GM19463 (cell line): ENCODE data around the gene AUTS2.

Source experiments
- ATAC-seq: cut with Tn5 transposase; IDR thresholded peaks from one replicate; pipeline ENCODE4 v1.9.1; 2021; ENCODE audit warnings: mild to moderate bottlenecking, moderate library complexity; ENCODE audit not compliant: unreplicated experiment

AUTS2 gene

GRCh38 chr7:69811476-69812308, 213.4 kb downstream of the AUTS2 start:
- no peak for ATAC-seq

GRCh38 chr7:69812756-69813155, 214.5 kb downstream of the AUTS2 start:
- ATAC-seq: no peak

- ATAC-seq: no peak
Observed at GRCh38 chr7:69813637-69814240, 215.5 kb downstream of the AUTS2 start.

- no peak for ATAC-seq
Observed at GRCh38 chr7:69814421-69814962, 216.2 kb downstream of the AUTS2 start.

DNA sequence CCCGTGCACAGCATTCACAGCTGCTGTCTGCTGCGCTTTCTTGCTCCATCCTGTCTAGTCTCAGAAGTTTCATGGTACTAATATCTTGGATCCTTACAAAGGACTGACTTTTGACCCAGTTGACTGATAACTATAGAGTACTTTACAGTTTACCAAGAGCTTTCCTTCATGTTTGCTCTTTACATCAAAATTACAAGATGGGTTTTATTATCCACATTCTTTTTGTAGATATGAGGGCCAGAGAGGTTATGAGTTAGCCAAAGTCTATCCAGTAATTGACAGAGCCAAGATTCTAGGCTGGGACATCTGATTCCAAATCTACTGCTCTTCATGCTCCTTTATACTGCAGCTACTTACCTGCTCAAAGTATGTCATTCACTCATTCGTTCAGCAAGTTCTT, 218.2 kb downstream of the AUTS2 start:
- ATAC-seq: no peak

DNA sequence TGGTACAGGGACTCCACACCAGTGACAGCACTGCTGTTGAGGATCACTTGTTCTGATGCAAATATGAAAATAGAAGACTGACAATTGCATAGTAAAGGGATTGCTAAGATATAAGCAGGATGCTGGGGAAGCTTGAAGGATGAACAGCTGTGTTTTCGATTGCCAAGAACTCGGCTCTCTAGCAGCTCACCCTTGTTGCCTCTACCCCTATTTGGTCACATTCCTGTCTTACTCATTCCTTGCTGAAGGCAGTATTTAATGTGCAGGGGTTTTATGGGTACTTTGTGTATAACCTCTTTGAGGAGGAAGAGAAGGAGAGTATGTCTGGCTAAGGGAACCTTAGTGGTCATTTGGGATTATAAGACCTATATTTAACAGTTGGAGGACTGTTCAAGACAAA, 218.8 kb downstream of the AUTS2 start:
- no peak for ATAC-seq

DNA sequence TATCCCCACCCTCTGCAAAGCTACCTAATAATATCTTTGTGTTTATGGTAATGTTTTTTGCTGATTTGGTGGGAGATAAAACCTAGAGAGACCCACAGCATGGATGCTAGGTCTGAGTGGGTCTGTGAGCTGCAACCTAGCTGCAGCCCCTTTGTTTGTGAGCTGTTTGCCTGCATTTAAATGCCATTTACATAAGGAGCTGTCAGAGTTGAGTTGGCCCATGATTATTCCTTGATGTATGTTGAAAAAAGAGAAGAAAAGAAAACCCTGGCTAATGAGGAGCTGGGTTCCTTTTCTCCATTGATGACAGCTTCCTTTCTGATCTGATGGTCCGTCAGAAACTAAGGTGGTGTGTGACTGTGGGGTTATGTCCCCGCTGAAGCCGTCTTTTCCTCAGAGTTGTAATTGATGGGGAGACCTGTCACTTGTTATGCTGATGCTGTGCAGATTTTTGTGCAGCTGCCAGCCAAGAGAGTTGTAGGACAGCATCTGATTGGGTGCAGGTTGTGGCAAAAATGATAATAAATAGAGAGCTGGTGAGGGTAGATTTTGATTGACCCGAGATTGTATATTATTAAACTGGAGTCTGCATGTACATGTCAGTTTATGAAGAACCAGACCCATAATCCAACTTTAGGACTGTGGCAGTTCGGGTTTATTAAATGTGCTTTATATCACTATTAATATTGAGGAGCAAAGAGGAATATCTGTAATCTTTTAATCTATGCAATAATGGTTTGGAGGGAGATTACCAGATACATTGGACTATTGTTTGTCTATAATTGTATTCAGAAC, 219.8 kb downstream of the AUTS2 start:
- ATAC-seq: no peak

- ATAC-seq: no peak
Observed at GRCh38 chr7:69818636-69819332, 220.5 kb downstream of the AUTS2 start.

DNA sequence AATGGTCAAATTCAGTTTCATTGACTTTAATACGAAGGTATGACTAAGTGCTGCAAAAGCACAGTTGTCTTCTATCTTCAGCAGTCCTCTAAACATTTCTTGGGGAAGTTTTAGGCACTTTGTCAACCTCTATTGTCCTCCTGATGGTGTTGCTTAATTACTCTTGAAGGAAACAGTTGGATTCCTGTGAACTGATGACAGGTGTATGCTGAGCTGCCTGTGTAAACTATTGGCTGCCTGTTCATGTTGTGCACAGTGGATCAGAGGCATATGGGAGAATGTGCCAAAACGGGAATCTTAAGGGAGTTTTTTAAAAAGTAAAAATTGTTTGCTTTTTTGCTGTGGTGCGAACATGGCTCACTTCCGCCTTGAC, 221.0 kb downstream of the AUTS2 start:
- ATAC-seq: no peak

DNA sequence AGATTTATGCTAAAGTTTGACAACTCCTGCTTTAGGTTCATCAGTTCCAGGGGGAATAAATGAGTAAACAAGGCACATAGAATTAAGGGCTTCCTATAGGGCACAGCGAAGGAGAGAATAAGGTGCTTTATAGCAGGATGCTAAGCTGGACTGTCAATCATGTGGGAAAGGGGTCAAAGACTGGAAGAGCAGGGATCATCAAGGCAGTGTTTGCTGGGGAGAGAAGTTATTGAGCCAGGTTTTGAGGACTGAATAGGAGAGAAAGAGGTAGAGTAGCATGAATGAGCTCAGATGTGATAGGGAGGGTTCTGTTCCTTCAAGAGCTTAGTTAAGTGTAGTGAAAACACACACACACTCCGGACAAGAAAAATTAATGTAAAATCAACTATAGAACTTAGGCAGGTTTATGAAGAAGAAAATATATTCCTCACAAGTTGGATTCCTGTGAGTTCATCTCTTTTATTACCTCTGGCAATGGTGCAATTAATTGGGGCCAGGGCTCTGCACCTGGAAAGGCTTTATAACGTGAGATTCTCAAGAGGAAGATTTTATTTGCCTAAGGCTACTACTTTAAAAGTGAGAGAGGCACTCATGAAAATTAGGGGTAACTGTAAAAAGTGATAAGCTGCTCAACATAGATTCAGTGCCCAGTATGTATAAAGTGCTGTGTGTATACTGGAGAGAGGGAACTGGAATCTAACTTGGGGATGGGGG, 222.4 kb downstream of the AUTS2 start:
- ATAC-seq: no peak

GRCh38 chr7:69822386-69822785, 224.1 kb downstream of the AUTS2 start:
- ATAC-seq: no peak

DNA sequence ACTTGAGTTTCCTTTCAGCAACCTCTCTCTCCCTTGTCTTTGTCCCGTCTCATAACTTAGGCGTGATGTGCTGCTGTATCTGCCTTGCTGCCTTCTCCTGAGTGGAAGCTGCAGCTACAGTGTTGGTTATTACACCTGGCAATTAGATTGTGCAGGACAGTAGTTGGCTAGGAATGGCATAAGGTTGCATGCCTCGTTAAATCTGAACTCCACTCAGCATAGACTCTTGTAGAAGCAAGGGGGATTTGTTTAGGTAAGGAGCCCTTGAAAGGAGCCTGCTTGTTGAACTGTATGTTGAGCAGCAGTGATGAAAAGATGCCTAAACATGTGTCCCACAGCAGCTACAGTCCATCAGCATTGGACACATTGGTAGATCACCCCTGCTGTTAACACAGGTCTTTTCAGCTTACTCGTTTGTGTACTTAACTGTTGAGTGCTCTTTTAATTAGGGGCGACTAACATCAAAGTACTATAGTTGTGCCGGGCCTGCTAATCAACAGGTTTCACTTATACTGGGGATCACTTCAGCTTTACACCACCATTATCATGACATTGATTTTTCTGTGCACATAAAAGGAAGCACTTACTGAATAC, 225.0 kb downstream of the AUTS2 start:
- no peak for ATAC-seq

DNA sequence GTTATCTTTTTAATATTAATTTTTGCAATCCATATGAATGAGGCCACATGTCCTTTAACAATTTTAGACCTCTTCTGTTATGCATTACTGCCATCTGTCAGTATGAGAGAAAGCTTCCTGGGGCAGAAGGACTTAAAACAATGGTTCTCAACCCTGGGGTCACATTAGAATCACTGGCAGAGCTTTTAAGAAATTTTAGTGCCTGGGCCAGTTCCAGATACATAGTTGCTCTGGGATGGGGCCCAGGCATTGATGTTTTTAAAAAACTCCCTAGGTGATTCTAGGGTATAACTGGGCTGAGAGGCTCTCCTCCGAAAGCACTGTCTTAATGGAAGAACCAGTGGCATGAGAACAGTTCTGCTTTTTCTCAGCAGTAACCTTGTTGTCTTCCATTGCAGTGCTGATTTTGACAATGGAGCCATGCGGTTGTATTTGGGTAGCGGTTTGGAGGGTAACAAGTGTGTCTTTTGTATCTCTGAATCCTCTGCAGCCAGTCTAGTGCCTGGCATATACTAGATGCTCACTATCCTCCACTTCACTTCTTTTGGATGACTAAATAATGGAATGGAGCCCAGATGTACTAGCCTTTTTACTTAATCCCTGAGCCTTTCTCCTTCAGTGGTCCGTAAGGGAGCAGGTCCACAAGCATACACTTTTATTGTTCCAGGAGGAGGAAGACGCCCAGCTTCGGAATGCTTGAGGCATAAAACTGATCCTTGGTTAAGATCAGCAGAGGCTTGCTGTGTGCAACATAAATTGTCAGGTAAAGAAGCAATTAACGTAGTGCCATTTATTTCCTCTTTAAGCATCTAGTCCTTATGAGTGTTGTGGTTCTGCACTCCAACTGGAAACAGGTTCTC, 227.1 kb downstream of the AUTS2 start:
- no peak for ATAC-seq

DNA sequence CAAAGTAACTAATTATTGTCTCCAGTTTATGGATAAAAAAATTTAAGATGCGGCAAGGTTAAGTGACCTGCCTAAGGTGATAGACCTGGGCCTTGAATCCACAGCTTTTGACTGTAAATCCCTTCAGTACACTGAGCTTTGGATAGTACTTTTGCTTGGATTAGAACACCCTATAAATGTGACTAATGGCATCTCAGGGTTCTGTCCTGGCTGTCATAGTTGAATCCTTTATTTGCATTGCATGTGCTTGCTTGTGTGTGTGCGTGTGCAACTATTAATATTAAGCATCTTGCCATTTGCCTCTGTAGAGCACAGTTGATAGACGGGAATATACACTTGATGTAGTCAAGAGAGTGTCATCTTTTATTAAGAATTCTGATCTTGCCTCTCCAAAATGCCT, 228.0 kb downstream of the AUTS2 start:
- ATAC-seq: no peak

DNA sequence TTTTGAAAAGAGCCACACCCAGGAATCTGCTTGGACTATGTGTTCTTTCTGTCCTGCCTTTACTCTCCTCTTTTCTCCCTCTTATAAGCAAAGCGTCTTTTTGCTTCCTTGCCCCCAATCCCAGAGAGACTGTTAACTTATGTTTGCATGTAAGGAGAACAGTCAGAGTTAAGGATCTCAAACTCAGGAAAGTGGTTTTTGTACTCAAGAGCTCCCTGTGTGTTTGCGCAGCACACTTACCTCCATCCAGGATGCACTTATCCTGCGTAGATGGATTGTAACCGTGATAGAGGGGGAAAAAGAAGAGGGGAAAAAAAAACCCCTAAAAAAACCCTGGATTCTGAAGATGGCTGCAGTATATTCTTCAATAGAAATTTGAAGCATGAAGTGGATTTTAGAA, 228.9 kb downstream of the AUTS2 start:
- ATAC-seq: no peak

DNA sequence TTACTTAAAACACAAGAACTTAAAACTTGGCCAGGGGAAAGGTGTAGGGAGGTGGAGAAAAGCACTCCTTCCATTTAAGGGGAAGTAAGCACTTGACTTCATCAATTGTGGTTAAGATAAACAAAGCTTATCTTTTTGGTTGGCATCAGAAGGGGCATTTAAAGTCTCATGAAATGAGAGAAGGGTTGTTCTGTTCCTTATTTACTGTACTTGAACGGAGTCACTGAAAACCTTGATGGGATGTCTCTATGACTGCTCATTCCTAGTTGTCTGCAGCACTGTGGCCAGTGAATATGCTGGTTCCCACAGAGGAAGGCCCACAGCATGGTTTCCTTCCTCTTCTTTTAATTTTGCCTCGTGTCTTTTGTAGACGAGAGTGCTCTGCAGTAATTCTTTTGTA, 229.3 kb downstream of the AUTS2 start:
- no peak for ATAC-seq

- ATAC-seq: no peak
Observed at GRCh38 chr7:69832356-69832755, 234.1 kb downstream of the AUTS2 start.

GRCh38 chr7:69833964-69834363, 235.7 kb downstream of the AUTS2 start:
- no peak for ATAC-seq

DNA sequence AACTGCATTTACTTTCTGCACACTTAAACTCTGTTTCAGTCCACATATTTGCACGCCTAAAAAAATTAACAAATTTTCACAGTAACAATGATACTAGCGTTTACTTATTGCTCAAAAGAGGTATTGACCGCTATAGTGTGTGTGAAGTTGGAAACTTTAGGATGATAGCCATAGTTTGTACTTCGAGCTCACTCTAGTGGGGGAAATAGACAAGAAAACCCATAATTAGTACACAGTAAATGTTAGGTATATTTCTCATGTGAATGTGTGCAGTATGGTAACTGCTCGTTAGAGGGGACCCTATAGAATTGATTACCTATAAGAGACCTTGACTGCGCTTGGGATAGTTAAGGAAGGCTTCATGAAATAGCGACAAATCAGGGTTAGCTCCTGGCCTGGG, 238.4 kb downstream of the AUTS2 start:
- ATAC-seq: no peak
